ENCODE data around the gene OSCP1. TPM values are rescaled to one million over a fixed set of nuclear protein-coding genes. Genes with fewer than 3 reads are reported as not detected.

OSCP1 gene
- polyA plus RNA-seq, 1 of the 3 experiments (the other 2 are of a cell fraction), result 11.9 TPM

GRCh38 chr1:36372617-36373016 is 77.6 kb downstream of the OSCP1 start:
- Histone ChIP-seq H3K4me1 (ENCODE audit: control insufficient read depth in 1 of 2, insufficient read depth in 2 of 2, low read depth in 1 of 2, low read length in 1 of 2) (peaks cover 40 to 55% of the 10 kb centered on the region in 2 experiments), H4K20me1 (ENCODE audit: insufficient read depth) (no peaks in the 10 kb centered on the region), H3K36me3 (replicated peaks in 1 of 2; ENCODE audit: control insufficient read depth in 1 of 2, insufficient read depth in 2 of 2, low read length in 1 of 2) (peaks cover 0 to 19% of the 10 kb centered on the region in 2 experiments), H2AFZ (ENCODE audit: low read depth) (no peak overlapping the region), H3K79me2 (ENCODE audit: insufficient read depth) (peaks cover 80% of the 10 kb centered on the region), H3K27me3 (ENCODE audit: insufficient read depth) (no peaks in the 10 kb centered on the region), H3K9ac (peak overlapping the region; percentile 74), H3K4me3 (ENCODE audit: low read depth in 2 of 2, low read length in 1 of 2) (no peak overlapping the region; a peak in 1 of 4 replicates), H3K4me2 (peak overlapping the region; percentile 78), H3F3A (replicated peaks; ENCODE audit: insufficient read depth) (peaks cover 60% of the 10 kb centered on the region), H3K9me2 (no peaks in the 10 kb centered on the region), H3K27ac (ENCODE audit: low read depth in 2 of 2, low read length in 1 of 2) (peak overlapping the region; percentile 98 to 99), H3K9me3 (no peaks in the 10 kb centered on the region)
- ChIA-PET POLR2A (no interaction called here), CTCF (no interaction called here)
- 23% methylated on average over 2 of the region's 3 CpGs for WGBS (ENCODE audit: low lambda C conversion rate)
- DNase-seq, result no peak
- TF ChIP-seq RCOR1 (IDR thresholded peaks at IDR 0.05; ENCODE audit: low read length) (no peak), TEAD4 (IDR thresholded peaks at IDR 0.05; ENCODE audit: borderline replicate concordance, insufficient read depth) (no peak)

GRCh38 chr1:36369061-36369861 is 81.0 kb downstream of the OSCP1 start:
- Histone ChIP-seq H3K36me3 (replicated peaks in 1 of 2; ENCODE audit: control insufficient read depth in 1 of 2, insufficient read depth in 2 of 2, low read length in 1 of 2) (peaks cover 0 to 34% of the 10 kb centered on the region in 2 experiments), H3F3A (replicated peaks; ENCODE audit: insufficient read depth) (peaks cover 43% of the 10 kb centered on the region), H3K79me2 (ENCODE audit: insufficient read depth) (peaks cover 86% of the 10 kb centered on the region), H3K9me3 (no peaks in the 10 kb centered on the region), H3K27ac (ENCODE audit: low read depth in 2 of 2, low read length in 1 of 2) (peak overlapping the region; percentile 5 to 99; a peak in 3 of 4 replicates), H3K9ac (no peak overlapping the region), H3K4me1 (ENCODE audit: control insufficient read depth in 1 of 2, insufficient read depth in 2 of 2, low read depth in 1 of 2, low read length in 1 of 2) (peaks cover 39 to 62% of the 10 kb centered on the region in 2 experiments), H3K4me2 (peak overlapping the region; percentile 39; the same call in 1 of the 2 replicates), H4K20me1 (ENCODE audit: insufficient read depth) (no peaks in the 10 kb centered on the region), H3K9me2 (no peaks in the 10 kb centered on the region), H2AFZ (ENCODE audit: low read depth) (no peak overlapping the region), H3K4me3 (ENCODE audit: low read depth in 2 of 2, low read length in 1 of 2) (peak overlapping the region in 1 of 2 experiments; percentile 26; a peak in 1 of 4 replicates), H3K27me3 (ENCODE audit: insufficient read depth) (no peaks in the 10 kb centered on the region)
- WGBS (ENCODE audit: low lambda C conversion rate), result 60% methylated on average over 6 of the region's 7 CpGs
- peak; percentile 84 for DNase-seq
- POLR2A ChIA-PET, result no interaction called here
- CTCF ChIA-PET, result interaction anchor here (0.8 to 6.2 kb wide), 27 partner anchors 10 to 235 kb away, joined by 3 to 103 read pairs (median 5); partner anchors contain the start of genes EVA1B, LSM10, OSCP1 and SH3D21
- TF ChIP-seq MAX (IDR thresholded peaks at IDR 0.05; ENCODE audit: low read depth), result no peak
- TF ChIP-seq REST (IDR thresholded peaks at IDR 0.05; ENCODE audit: low read depth, low read length), result no peak
- no peak for TF ChIP-seq USF1 (IDR thresholded peaks at IDR 0.05; ENCODE audit: borderline replicate concordance, low read depth)
- no peak for TF ChIP-seq TEAD4 (IDR thresholded peaks at IDR 0.05; ENCODE audit: borderline replicate concordance, insufficient read depth)
- TF ChIP-seq RFX5 (IDR thresholded peaks at IDR 0.05; ENCODE audit: low read length), result no peak
- no peak for TF ChIP-seq ZBTB33 (IDR thresholded peaks at IDR 0.05; ENCODE audit: borderline replicate concordance, low read depth)
- no peak for TF ChIP-seq IRF3 (IDR thresholded peaks at IDR 0.05; ENCODE audit: low read depth, low read length)
- no peak for TF ChIP-seq FOXM1 (IDR thresholded peaks at IDR 0.05; ENCODE audit: low read depth)
- TF ChIP-seq CTCF (IDR thresholded peaks at IDR 0.05), result peak; percentile 85
- TF ChIP-seq RAD21 (IDR thresholded peaks at IDR 0.05; ENCODE audit: low read length), result peak; percentile 72
- no peak for TF ChIP-seq EZH2phosphoT487 (IDR thresholded peaks at IDR 0.05; ENCODE audit: borderline replicate concordance, low read depth)
- no peak for TF ChIP-seq NRF1 (IDR thresholded peaks at IDR 0.05; ENCODE audit: low read depth, low read length)
- TF ChIP-seq SMC3 (IDR thresholded peaks at IDR 0.05; ENCODE audit: low read depth, low read length), result peak; percentile 81

Data from SK-N-SH (cell line).